SH-SY5Y (cell line): ENCODE data around the gene PRDM10.

Source experiments
- GATA2 ChIP-seq: IDR thresholded peaks from 2 replicates; pipeline ENCODE4 v1.6.1; 2011; ENCODE audit warnings: mild to moderate bottlenecking, low read depth, low read length
- GATA3 ChIP-seq: IDR thresholded peaks from 2 replicates; pipeline ENCODE4 v1.6.1; 2011; ENCODE audit warnings: low read depth, mild to moderate bottlenecking, low read length, moderate library complexity

PRDM10 gene

DNA sequence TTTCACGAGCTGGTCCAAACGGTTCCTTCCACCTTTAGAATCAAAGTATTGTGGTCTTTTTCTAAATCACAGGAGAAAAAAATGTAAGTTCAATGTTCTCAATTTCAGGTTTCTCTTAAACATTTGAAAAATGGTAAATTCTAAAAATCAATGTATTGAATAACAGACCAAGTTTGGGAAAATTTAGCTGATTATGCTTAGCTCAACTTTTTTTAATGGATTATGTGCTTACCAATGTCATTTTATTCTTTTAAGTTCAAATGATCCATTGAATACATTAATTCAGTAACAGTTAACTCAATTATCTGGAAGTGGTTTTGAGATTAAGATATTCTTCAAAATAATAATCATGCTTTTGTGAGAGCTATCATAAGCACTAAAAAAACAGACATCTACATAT is 5.1 kb downstream of the PRDM10 start:
- TF ChIP-seq GATA3 (no peak), GATA2 (no peak)

- TF ChIP-seq GATA2 (no peak), GATA3 (no peak)
These were observed 6.3 kb downstream of the PRDM10 start for GRCh38 chr11:129996113-129996870.

DNA sequence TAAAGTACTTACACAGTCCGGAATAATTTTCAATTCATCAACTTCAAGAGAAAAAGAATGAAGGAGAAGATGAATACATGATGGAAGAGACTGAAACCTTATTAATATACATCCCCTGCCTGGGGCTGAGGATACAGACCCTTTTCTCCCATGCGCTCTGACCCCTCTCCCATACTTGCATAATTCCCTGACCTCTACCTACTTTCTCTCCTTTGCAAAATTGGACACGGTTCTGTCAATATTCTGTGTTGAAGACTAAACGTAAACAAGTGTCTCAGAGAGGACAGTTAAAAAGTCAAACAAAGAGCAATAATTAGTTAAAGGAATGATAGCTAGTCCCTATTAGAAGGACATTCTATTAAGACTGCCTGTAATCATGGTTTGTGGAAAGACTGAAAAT is 7.5 kb downstream of the PRDM10 start:
- TF ChIP-seq GATA2 (no peak), GATA3 (no peak)

- TF ChIP-seq GATA2 (no peak), GATA3 (no peak)
These were observed 10.3 kb downstream of the PRDM10 start for GRCh38 chr11:129992161-129992944.

GRCh38 chr11:129989149-129989813 is 13.4 kb downstream of the PRDM10 start:
- TF ChIP-seq GATA3 (no peak), GATA2 (no peak)

DNA sequence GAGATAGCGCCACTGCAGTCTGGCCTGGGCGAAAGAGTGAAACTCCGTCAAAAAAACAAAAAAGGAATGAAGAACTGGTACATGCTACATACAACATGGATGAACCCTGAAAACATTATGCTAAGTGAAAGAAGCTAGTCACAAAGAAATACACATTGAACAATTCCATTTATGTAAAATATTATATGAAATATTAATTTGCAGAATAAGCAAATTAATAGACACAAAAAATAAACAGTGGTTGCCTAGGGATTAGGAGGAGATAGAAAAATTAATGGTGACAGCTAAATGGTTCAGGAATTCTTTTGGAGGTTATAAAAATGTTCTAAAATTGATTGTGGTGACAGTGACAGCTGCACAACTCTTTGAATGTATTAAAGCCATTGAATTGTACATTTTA is 14.7 kb downstream of the PRDM10 start:
- no peak for TF ChIP-seq GATA3
- TF ChIP-seq GATA2, result no peak

DNA sequence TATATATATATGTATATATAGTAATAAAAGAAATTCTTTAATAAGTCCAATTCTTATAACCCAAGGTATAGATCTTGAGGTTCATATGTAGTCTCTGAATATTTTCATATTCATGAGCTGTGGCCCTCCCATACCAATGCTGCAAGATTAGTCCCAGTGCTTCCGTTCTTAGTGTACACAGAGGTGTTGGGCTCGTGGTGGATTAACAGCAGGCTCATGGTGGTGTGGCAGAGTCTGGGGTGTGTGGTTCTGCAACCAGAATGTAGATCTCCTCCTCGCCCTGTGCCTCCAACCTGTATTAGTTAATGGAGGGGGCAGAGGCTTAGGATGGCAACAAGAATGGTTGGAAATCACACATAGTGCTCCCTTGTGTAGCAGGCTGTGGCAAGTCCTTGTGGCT is 16.8 kb downstream of the PRDM10 start:
- TF ChIP-seq GATA3, result no peak
- no peak for TF ChIP-seq GATA2

GRCh38 chr11:129980086-129980485 is 22.5 kb downstream of the PRDM10 start:
- TF ChIP-seq GATA3 (no peak), GATA2 (no peak)

- no peak for TF ChIP-seq GATA3
- TF ChIP-seq GATA2, result no peak
These were observed 23.5 kb downstream of the PRDM10 start for GRCh38 chr11:129979046-129979605.

- TF ChIP-seq GATA3 (no peak), GATA2 (no peak)
These were observed 24.2 kb downstream of the PRDM10 start for GRCh38 chr11:129978447-129978846.

DNA sequence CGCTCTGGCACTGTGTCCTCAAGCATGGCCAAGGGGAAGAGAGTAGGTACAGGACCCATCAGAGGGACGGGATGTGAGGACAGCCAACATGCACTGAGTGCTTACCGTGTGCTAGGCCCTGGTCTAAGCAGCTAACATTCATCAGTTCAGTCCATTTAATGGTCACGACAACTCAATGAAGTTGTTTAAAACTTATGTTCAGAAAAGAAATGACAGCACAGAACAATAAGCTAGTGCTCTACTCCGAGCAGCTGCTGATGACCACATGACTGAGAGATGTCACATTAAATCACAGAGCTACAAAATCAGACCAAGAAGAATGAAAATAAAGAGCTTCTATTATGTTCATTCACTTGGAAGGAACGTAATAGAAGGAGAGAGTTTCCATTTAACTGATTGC is 26.3 kb downstream of the PRDM10 start:
- TF ChIP-seq GATA2 (no peak), GATA3 (no peak)

GRCh38 chr11:129975543-129975942 is 27.1 kb downstream of the PRDM10 start:
- no peak for TF ChIP-seq GATA2
- TF ChIP-seq GATA3, result no peak

DNA sequence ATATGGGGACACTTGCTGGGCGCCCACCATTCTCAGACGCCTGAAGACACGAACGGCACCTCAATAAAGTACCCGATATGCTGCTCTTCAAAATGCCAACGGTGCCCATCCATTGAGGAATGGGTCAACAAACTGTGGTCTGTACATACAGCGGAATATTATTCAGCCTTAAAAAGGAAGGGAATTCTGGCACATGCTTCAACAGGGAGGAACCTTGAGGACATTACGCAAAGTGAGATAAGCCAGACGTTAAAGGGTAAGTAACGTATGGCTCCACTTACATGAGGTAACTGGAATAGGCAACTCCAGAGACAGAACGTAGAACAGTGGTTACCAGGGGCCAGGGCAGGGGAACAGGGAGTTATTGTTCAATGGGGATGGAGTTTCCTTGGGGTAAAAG is 28.0 kb downstream of the PRDM10 start:
- TF ChIP-seq GATA3 (no peak), GATA2 (no peak)

- TF ChIP-seq GATA3, result no peak
- no peak for TF ChIP-seq GATA2
These were observed 28.4 kb downstream of the PRDM10 start for GRCh38 chr11:129974237-129974636.
